Nephron (organoid): Measurements from ENCODE around the gene C16orf87.

Source experiments
- H3K27ac Mint-ChIP-seq, 3 experiments: 2 replicates each; pipeline ENCODE4 v1.8.0; 2020; ENCODE audit warnings: mixed read lengths in 3 of 3, mild to moderate bottlenecking in 2 of 3, moderate library complexity in 1 of 3
- H3K27me3 Mint-ChIP-seq: 2 replicates; pipeline ENCODE4 v1.8.0; 2021; ENCODE audit warnings: low read depth, mild to moderate bottlenecking, moderate library complexity, mixed read lengths
- H3K36me3 Mint-ChIP-seq: 2 replicates; pipeline ENCODE4 v1.8.0; 2020; ENCODE audit warnings: low read depth, mixed read lengths
- H3K4me1 Mint-ChIP-seq: 2 replicates; pipeline ENCODE4 v1.8.0; 2020; ENCODE audit warnings: mixed read lengths
- H3K4me3 Mint-ChIP-seq, 3 experiments: 2 replicates each; pipeline ENCODE4 v1.8.0; 2020; ENCODE audit warnings: mild to moderate bottlenecking in 3 of 3, mixed read lengths in 3 of 3, moderate library complexity in 2 of 3
- H3K9me3 Mint-ChIP-seq: 2 replicates; pipeline ENCODE4 v1.8.0; 2020; ENCODE audit warnings: mixed read lengths
- TF ChIP-seq, protein P1 (sequence below), 3 experiments: fragments of 200-600 bp; sonication (generic); IDR thresholded peaks; one replicate each; pipeline ENCODE4 v1.5.0; 2021; ENCODE audit warnings: antibody characterized with exemption in 3 of 3; ENCODE audit not compliant: unreplicated experiment in 3 of 3

C16orf87 gene

DNA sequence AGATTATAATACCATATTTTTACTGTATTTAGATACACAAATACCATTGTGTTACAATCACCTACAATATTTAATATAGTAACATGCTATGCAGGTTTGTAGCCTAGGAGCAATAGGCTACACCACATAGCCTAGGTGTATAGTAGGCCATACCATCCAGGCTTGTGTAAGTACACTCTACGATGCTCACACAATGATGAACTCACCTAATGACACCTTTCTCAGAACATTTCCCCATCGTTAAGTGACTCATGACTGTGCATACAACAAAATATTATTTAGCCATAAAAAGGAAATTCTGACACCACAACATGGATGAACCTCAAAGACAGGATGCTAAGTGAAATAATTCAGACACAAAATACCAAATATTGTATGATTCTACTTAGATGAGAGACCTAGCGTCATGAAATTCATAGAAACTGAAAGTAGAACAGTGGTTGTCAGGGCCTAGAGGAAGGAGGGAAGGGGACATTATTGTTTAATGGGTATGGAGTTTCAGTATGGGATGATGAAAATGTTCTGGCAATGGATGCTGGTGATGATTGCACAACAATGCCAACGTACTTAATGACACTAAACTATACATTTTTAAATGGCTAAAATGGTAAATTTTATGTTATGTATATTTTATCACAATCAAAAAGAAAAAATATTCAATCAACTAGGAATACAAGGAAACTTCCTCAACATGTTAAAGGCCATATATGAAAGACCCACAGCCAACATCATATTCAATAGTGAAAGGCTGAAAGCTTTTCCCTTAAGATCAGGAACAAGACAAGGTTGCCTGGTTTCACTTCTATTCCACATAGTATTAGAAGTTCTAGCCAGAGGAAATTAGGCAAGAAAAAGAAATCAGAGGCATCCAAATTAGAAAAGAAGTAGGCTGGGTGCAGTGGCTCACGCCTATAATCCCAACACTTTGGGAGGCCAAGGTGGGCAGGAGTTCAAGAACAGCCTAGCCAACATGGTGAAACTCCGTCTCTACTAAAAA, 5.9 kb upstream of the C16orf87 start:
- H3K9me3 Mint-ChIP-seq = peaks cover under 1% of the 10 kb centered on the region
- TF ChIP-seq, protein P1, sequence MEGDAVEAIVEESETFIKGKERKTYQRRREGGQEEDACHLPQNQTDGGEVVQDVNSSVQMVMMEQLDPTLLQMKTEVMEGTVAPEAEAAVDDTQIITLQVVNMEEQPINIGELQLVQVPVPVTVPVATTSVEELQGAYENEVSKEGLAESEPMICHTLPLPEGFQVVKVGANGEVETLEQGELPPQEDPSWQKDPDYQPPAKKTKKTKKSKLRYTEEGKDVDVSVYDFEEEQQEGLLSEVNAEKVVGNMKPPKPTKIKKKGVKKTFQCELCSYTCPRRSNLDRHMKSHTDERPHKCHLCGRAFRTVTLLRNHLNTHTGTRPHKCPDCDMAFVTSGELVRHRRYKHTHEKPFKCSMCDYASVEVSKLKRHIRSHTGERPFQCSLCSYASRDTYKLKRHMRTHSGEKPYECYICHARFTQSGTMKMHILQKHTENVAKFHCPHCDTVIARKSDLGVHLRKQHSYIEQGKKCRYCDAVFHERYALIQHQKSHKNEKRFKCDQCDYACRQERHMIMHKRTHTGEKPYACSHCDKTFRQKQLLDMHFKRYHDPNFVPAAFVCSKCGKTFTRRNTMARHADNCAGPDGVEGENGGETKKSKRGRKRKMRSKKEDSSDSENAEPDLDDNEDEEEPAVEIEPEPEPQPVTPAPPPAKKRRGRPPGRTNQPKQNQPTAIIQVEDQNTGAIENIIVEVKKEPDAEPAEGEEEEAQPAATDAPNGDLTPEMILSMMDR (IDR thresholded peaks at IDR 0.05; ENCODE audit: unreplicated experiment in 3 of 3) = no peak
- H3K27ac Mint-ChIP-seq = no peak overlapping the region
- H3K4me1 Mint-ChIP-seq = no peaks in the 10 kb centered on the region
- H3K36me3 Mint-ChIP-seq = no peaks in the 10 kb centered on the region
- H3K4me3 Mint-ChIP-seq = no peak overlapping the region
- peaks cover 4% of the 10 kb centered on the region for H3K27me3 Mint-ChIP-seq

DNA sequence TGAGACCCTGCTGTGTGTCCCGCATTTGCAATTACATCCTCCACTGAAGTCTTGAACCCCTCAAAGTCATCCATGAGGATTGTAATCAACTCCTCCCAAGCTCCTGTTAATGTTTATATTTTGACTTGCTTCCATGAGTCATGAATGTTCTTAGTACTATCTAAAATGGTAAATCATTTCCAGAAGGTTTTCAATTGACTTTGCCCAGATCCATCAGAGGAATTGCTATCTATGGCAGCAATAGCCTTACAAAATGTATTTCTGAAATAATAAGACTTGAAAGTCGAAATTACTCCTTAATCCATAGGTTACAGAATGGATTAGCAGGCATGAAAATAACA, 2.5 kb upstream of the C16orf87 start:
- Mint-ChIP-seq H3K9me3 (no peaks in the 10 kb centered on the region), H3K27me3 (peaks cover 8% of the 10 kb centered on the region), H3K36me3 (no peaks in the 10 kb centered on the region), H3K27ac (no peak overlapping the region), H3K4me1 (peaks cover 15% of the 10 kb centered on the region), H3K4me3 (no peak overlapping the region)
- TF ChIP-seq, protein P1 (IDR thresholded peaks at IDR 0.05; ENCODE audit: unreplicated experiment in 3 of 3) = no peak

DNA sequence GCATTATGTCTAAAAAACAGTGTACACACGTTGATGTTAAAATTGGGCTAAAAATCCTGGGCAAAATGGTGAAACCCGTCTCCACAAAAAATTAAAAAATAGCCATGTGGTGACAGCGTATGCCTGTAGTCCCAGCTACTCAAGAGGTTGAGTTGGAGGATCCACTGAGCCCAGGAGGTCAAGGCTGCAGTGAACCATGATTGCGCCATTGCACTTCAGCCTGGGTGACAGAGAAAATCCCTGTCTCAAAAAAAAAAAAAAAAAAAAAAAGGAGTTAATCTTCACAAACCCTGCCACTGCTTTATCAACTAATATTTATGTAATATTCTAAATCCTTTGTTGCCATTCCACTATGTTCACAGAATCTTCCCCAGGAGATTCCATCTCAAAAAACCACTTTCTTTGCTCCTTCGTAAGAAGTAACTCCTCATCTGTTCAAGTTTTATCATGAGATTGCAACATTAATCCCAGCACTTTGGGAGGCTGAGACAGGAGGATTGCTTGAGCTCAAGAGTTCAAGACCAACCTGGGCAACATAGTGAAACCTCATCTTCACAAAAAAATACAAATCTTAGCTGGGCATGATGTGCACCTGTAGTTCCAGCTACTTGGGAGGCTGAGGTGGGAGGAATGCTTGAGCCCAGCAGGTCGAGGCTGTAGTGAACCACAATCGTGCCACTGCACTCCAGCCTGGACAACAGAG, 1.9 kb upstream of the C16orf87 start:
- TF ChIP-seq, protein P1 (IDR thresholded peaks at IDR 0.05; ENCODE audit: unreplicated experiment in 3 of 3) = no peak
- Mint-ChIP-seq H3K27ac (no peak overlapping the region), H3K4me1 (peaks cover 15% of the 10 kb centered on the region), H3K36me3 (no peaks in the 10 kb centered on the region), H3K27me3 (peaks cover 8% of the 10 kb centered on the region), H3K4me3 (peak overlapping the region; percentile 29 to 42 (median 40)), H3K9me3 (no peaks in the 10 kb centered on the region)

DNA sequence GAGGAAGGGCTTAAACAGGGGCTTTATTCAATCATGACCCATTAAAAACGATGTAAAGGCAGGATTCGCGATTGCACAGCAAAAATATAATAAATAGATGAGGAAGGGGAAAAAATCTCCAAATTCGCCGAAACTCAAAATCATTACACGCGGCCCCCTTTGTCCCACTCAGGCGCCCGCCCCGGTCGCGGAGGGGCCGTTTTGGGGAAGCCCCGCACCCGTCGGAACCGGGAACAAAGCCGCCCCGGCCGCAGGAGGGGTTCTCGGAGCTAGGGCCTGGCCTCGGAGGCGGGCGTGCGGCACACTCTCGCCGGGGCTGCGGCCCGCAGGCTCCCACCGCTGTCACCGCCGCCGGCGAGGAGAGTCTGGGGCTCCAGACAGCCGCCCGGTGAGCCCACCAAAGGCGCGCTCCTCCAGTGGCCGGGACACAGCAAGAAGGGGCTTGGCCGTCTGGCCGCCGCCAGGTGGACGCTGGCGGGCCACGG, 521 bp downstream of the C16orf87 start:
- peak overlapping the region; percentile 91 to 99 (median 98) for H3K4me3 Mint-ChIP-seq
- no peaks in the 10 kb centered on the region for H3K36me3 Mint-ChIP-seq
- peaks cover 22% of the 10 kb centered on the region for H3K4me1 Mint-ChIP-seq
- H3K27ac Mint-ChIP-seq = peak overlapping the region; percentile 95 to 99 (median 99)
- H3K27me3 Mint-ChIP-seq = peaks cover 8% of the 10 kb centered on the region
- H3K9me3 Mint-ChIP-seq = no peaks in the 10 kb centered on the region
- TF ChIP-seq, protein P1 (IDR thresholded peaks at IDR 0.05; ENCODE audit: unreplicated experiment in 3 of 3) = no peak

DNA sequence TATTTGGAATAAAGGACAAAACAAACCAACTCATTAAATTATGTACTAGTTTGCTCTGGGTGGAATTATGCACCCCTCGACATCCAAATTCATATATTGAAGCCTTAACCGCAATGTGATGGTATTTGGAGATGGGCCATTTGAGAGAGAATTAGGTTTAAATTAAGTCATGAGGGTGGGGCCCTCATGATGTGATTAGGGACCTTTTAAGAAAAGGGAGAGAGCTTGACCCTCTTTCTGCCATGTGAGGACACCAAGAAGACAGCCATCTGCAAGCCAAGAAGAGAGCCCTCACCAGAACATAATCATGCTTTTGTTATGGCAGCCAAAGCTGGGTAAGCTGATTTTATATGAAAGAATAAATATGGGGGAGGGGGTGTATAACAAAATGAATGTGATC, 2.0 kb downstream of the C16orf87 start:
- Mint-ChIP-seq H3K27me3 (peaks cover 8% of the 10 kb centered on the region), H3K36me3 (peaks cover under 1% of the 10 kb centered on the region), H3K27ac (peak overlapping the region; percentile 95 to 99 (median 99)), H3K9me3 (no peaks in the 10 kb centered on the region), H3K4me1 (peaks cover 28% of the 10 kb centered on the region), H3K4me3 (peak overlapping the region; percentile 91 to 99 (median 98))
- TF ChIP-seq, protein P1 (IDR thresholded peaks at IDR 0.05; ENCODE audit: unreplicated experiment in 3 of 3) = no peak
